GM23338 (cell line): Measurements from ENCODE around the gene MAP2K5. TPM values are rescaled to one million over a fixed set of nuclear protein-coding genes. Genes with fewer than 3 reads are reported as not detected.

Experiments
- ATAC-seq: fragments of 200-7000 bp; cut with Tn5 transposase; 3 replicates; pipeline ENCODE4 v1.9.1; 2020
- DNase-seq: peaks from one replicate; pipeline ENCODE4 v3.0.0-alpha.2; 2015; ENCODE audit warnings: low spot score
- H2AFZ ChIP-seq: fragments of 200-600 bp; sonication (generic); 2 replicates; pipeline ENCODE4 v1.8.0; 2016; ENCODE audit warnings: antibody characterized with exemption, mild to moderate bottlenecking, moderate library complexity
- H3F3A ChIP-seq: fragments of 200-600 bp; sonication (generic); replicated peaks from 2 replicates; pipeline ENCODE4 v1.8.0; 2017; ENCODE audit warnings: antibody characterized with exemption, mixed run types, low read depth
- H3K27ac ChIP-seq: fragments of 200-600 bp; sonication (generic); 2 replicates; pipeline ENCODE4 v1.6.1; 2016; ENCODE audit warnings: low read depth
- H3K27me3 ChIP-seq: fragments of 200-600 bp; sonication (generic); 2 replicates; pipeline ENCODE4 v1.8.0; 2016; ENCODE audit warnings: mild to moderate bottlenecking, mixed run types, moderate library complexity; ENCODE audit not compliant: insufficient read depth
- H3K36me3 ChIP-seq: fragments of 200-600 bp; sonication (generic); 2 replicates; pipeline ENCODE4 v1.8.0; 2016; ENCODE audit warnings: mild to moderate bottlenecking; ENCODE audit not compliant: insufficient read depth
- H3K4me1 ChIP-seq: fragments of 200-600 bp; sonication (generic); 2 replicates; pipeline ENCODE4 v1.8.0; 2016; ENCODE audit warnings: mild to moderate bottlenecking, moderate library complexity; ENCODE audit not compliant: insufficient read depth
- H3K4me2 ChIP-seq: fragments of 200-600 bp; sonication (generic); 2 replicates; pipeline ENCODE4 v1.7.1; 2017; ENCODE audit warnings: mixed run types
- H3K4me3 ChIP-seq: fragments of 200-600 bp; sonication (generic); 2 replicates; pipeline ENCODE4 v1.6.1; 2016; ENCODE audit warnings: mixed run types
- H3K79me2 ChIP-seq: fragments of 200-600 bp; sonication (generic); replicated peaks from 2 replicates; pipeline ENCODE4 v1.8.0; 2017; ENCODE audit warnings: mild to moderate bottlenecking; ENCODE audit not compliant: insufficient read depth
- H3K9me2 ChIP-seq: fragments of 200-600 bp; sonication (generic); 2 replicates; pipeline ENCODE4 v1.8.0; 2017; ENCODE audit not compliant: insufficient read depth
- H4K20me1 ChIP-seq: fragments of 200-600 bp; sonication (generic); replicated peaks from 2 replicates; pipeline ENCODE4 v1.8.0; 2017; ENCODE audit warnings: mild to moderate bottlenecking; ENCODE audit not compliant: insufficient read depth
- H3K27ac Mint-ChIP-seq: 2 replicates; pipeline ENCODE4 v1.8.0; 2020; ENCODE audit warnings: inconsistent platforms, mild to moderate bottlenecking, moderate library complexity, mixed read lengths
- H3K27me3 Mint-ChIP-seq: 3 replicates; pipeline ENCODE4 v1.8.0; 2022; ENCODE audit warnings: low read depth, mild to moderate bottlenecking, moderate library complexity, mixed read lengths, inconsistent platforms; ENCODE audit not compliant: insufficient read depth, poor library complexity
- H3K36me3 Mint-ChIP-seq: 3 replicates; pipeline ENCODE4 v1.8.0; 2021; ENCODE audit warnings: low read depth, mild to moderate bottlenecking, inconsistent platforms, moderate library complexity, mixed read lengths
- H3K4me1 Mint-ChIP-seq: 3 replicates; pipeline ENCODE4 v1.8.0; 2020; ENCODE audit warnings: mild to moderate bottlenecking, inconsistent platforms, mixed read lengths
- H3K4me3 Mint-ChIP-seq: 3 replicates; pipeline ENCODE4 v1.8.0; 2021; ENCODE audit warnings: moderate library complexity, mild to moderate bottlenecking, inconsistent platforms, mixed read lengths
- H3K9me3 Mint-ChIP-seq: 3 replicates; pipeline ENCODE4 v1.8.0; 2020; ENCODE audit warnings: moderate library complexity, mild to moderate bottlenecking, inconsistent platforms, mixed read lengths
- CTCF ChIP-seq, 2 experiments: fragments of 200-600 bp in 1 of 2; sonication (generic) in 1 of 2; conservative IDR thresholded peaks; 2 replicates each; pipeline versions ENCODE4 v1.5.1 to v1.6.1; 2016 to 2017; ENCODE audit warnings: antibody characterized with exemption in 2 of 2, low read depth in 2 of 2, mild to moderate bottlenecking in 2 of 2, moderate library complexity in 1 of 2
- ETS1 ChIP-seq: IDR thresholded peaks from 2 replicates; pipeline ENCODE4 v1.6.1; 2016; ENCODE audit warnings: antibody characterized with exemption
- EZH2 ChIP-seq: fragments of 200-600 bp; sonication (generic); IDR thresholded peaks from one replicate; pipeline ENCODE4 v1.8.0; 2017; ENCODE audit warnings: antibody characterized with exemption, mild to moderate bottlenecking, low read depth; ENCODE audit not compliant: unreplicated experiment
- EZH2phosphoT487 ChIP-seq: fragments of 200-600 bp; sonication (generic); IDR thresholded peaks from one replicate; pipeline ENCODE4 v1.8.1; 2018; ENCODE audit warnings: antibody characterized with exemption; ENCODE audit not compliant: unreplicated experiment
- ZNF114 ChIP-seq: fragments of 250-450 bp; sonication (Bioruptor Pico); IDR thresholded peaks from 2 replicates; pipeline ENCODE4 v1.5.0; 2020; ENCODE audit warnings: mild to moderate bottlenecking, moderate library complexity
- ZNF462 ChIP-seq: fragments of 250-450 bp; sonication (Bioruptor Pico); IDR thresholded peaks from 2 replicates; pipeline ENCODE4 v1.5.0; 2020; ENCODE audit warnings: mild to moderate bottlenecking, moderate library complexity
- polyA plus RNA-seq: library from polyadenylated mRNA; unstranded; fragments of >200 nt; fragmentation: Nextera tagmentation; extraction: Ambion mirVana; gene quantifications from 2 replicates; pipeline ENCODE4 v1.2.1, GENCODE V29; 2016
- total RNA-seq: library from RNA; depleted of rRNA; stranded (reverse); fragments of >200 nt; shearing (Covaris generic); gene quantifications from 2 replicates; pipeline ENCODE4 v1.2.3, GENCODE V29; 2014

MAP2K5 gene
- total and polyA plus RNA-seq, 2 experiments from 2014 or later: 6.5 to 13.6 TPM

GRCh38 chr15:67515557-67515956, 26.9 kb upstream of the MAP2K5 start:
- H3K36me3 ChIP-seq: no peaks in the 10 kb centered on the region; the same call in none of the 2 replicates
- H3K27ac Mint-ChIP-seq: no peak overlapping the region

More at GRCh38 chr15:67515557-67515956, 26.9 kb upstream of the MAP2K5 start:
- no peak overlapping the region for H3K4me3 Mint-ChIP-seq
- no peak overlapping the region for H3K4me2 ChIP-seq
- H3K36me3 Mint-ChIP-seq: no peaks in the 10 kb centered on the region
- H3K4me1 ChIP-seq: no peaks in the 10 kb centered on the region; the same call in 1 of the 2 replicates
- H3K4me1 Mint-ChIP-seq: no peaks in the 10 kb centered on the region
- peaks cover 7% of the 10 kb centered on the region for H3K27me3 Mint-ChIP-seq
- peaks cover 5% of the 10 kb centered on the region; the same call in 1 of the 2 replicates for H3F3A ChIP-seq
- H3K27ac ChIP-seq: no peak overlapping the region
- DNase-seq (no peak), ATAC-seq (no peak)
- no peaks in the 10 kb centered on the region for H3K9me3 Mint-ChIP-seq
- H2AFZ ChIP-seq: no peak overlapping the region
- H3K9me2 ChIP-seq: no peaks in the 10 kb centered on the region
- peaks cover 13% of the 10 kb centered on the region for H3K27me3 ChIP-seq
- H4K20me1 ChIP-seq: no peaks in the 10 kb centered on the region
- no peaks in the 10 kb centered on the region for H3K79me2 ChIP-seq
- no peak for TF ChIP-seq ZNF114
- TF ChIP-seq EZH2: no peak
- no peak for TF ChIP-seq CTCF (conservative IDR thresholded peaks at IDR 0.05; ENCODE audit: low read depth in 2 of 2)
- no peak for TF ChIP-seq EZH2phosphoT487
- TF ChIP-seq ETS1: no peak
- no peak for TF ChIP-seq ZNF462 (CRISPR knock-in tag)
- H3K4me3 ChIP-seq: no peak overlapping the region
